DOHH2 (cell line): Measurements from ENCODE around the gene B4GALT2.

Experiments used
- H3F3A ChIP-seq: fragments of 200-600 bp; sonication (generic), shearing (Covaris generic); 2 replicates; pipeline ENCODE4 v1.6.0; 2016; ENCODE audit warnings: antibody characterized with exemption, mild to moderate bottlenecking; ENCODE audit not compliant: control insufficient read depth, insufficient read depth
- H3K27ac ChIP-seq: fragments of 200-600 bp; sonication (generic); 2 replicates; pipeline ENCODE4 v1.5.1; 2014; ENCODE audit warnings: low read depth, mild to moderate bottlenecking, low read length, moderate library complexity
- H3K27me3 ChIP-seq: fragments of 200-600 bp; sonication (generic); 2 replicates; pipeline ENCODE4 v1.6.1; 2014; ENCODE audit warnings: mild to moderate bottlenecking, low read length, mixed read lengths; ENCODE audit not compliant: control insufficient read depth
- H3K36me3 ChIP-seq: fragments of 200-600 bp; sonication (generic); 2 replicates; pipeline ENCODE4 v1.6.1; 2014; ENCODE audit warnings: mild to moderate bottlenecking, low read length, moderate library complexity, mixed read lengths; ENCODE audit not compliant: control insufficient read depth
- H3K4me1 ChIP-seq: fragments of 200-600 bp; sonication (generic); 2 replicates; pipeline ENCODE4 v1.6.1; 2014; ENCODE audit warnings: mild to moderate bottlenecking, low read length, mixed read lengths; ENCODE audit not compliant: control insufficient read depth
- H3K4me2 ChIP-seq: fragments of 200-600 bp; sonication (generic); 2 replicates; pipeline ENCODE4 v1.6.0; 2014; ENCODE audit warnings: mild to moderate bottlenecking, low read length, moderate library complexity
- H3K4me3 ChIP-seq: fragments of 200-600 bp; sonication (generic); 2 replicates; pipeline ENCODE4 v1.5.1; 2014; ENCODE audit warnings: mild to moderate bottlenecking, low read length, mixed read lengths
- H3K79me2 ChIP-seq: fragments of 200-600 bp; sonication (generic); 2 replicates; pipeline ENCODE4 v1.6.1; 2014; ENCODE audit warnings: mild to moderate bottlenecking, low read length, mixed read lengths; ENCODE audit not compliant: control insufficient read depth
- H3K9me2 ChIP-seq: fragments of 200-600 bp; sonication (generic); replicated peaks from 2 replicates; pipeline ENCODE4 v1.6.1; 2014; ENCODE audit warnings: mild to moderate bottlenecking, low read length, mixed read lengths; ENCODE audit not compliant: control insufficient read depth
- H3K9me3 ChIP-seq: fragments of 200-600 bp; sonication (generic); 2 replicates; pipeline ENCODE4 v1.6.1; 2014; ENCODE audit warnings: antibody characterized with exemption, low read length, mixed read lengths; ENCODE audit not compliant: control insufficient read depth, insufficient read depth
- H4K20me1 ChIP-seq: fragments of 200-600 bp; sonication (generic); 2 replicates; pipeline ENCODE4 v1.6.0; 2014; ENCODE audit warnings: low read depth, mild to moderate bottlenecking, antibody characterized with exemption, low read length, moderate library complexity; ENCODE audit not compliant: control insufficient read depth, insufficient read depth
- CTCF ChIP-seq: fragments of 200-600 bp; sonication (generic); IDR thresholded peaks from one replicate; pipeline ENCODE4 v1.5.1; 2014; ENCODE audit warnings: antibody characterized with exemption, mild to moderate bottlenecking, low read depth, low read length; ENCODE audit not compliant: poor library complexity, severe bottlenecking
- EZH2phosphoT487 ChIP-seq: fragments of 200-600 bp; sonication (generic); IDR thresholded peaks from 2 replicates; pipeline ENCODE4 v1.6.1; 2017; ENCODE audit warnings: borderline replicate concordance, mild to moderate bottlenecking, antibody characterized with exemption, low read length, moderate library complexity, mixed read lengths

B4GALT2 gene

GRCh38 chr1:43963890-43964289, 15.1 kb upstream of the B4GALT2 start:
- Histone ChIP-seq H3K9me2 (no peaks in the 10 kb centered on the region), H3K4me2 (no peak overlapping the region), H3K79me2 (no peaks in the 10 kb centered on the region), H3K4me3 (no peak overlapping the region), H3K4me1 (no peaks in the 10 kb centered on the region), H3F3A (no peaks in the 10 kb centered on the region; the same call in 1 of the 2 replicates), H3K27me3 (no peaks in the 10 kb centered on the region), H3K27ac (no peak overlapping the region), H4K20me1 (no peaks in the 10 kb centered on the region), H3K9me3 (no peaks in the 10 kb centered on the region), H3K36me3 (peaks cover 8% of the 10 kb centered on the region; the same call in 1 of the 2 replicates)
- TF ChIP-seq CTCF: no peak
- TF ChIP-seq EZH2phosphoT487: no peak

GRCh38 chr1:43965316-43965715, 13.7 kb upstream of the B4GALT2 start:
- Histone ChIP-seq H4K20me1 (no peaks in the 10 kb centered on the region), H3K9me2 (no peaks in the 10 kb centered on the region), H3K36me3 (peaks cover 10% of the 10 kb centered on the region; the same call in 1 of the 2 replicates), H3K9me3 (no peaks in the 10 kb centered on the region), H3K4me3 (no peak overlapping the region), H3F3A (no peaks in the 10 kb centered on the region; the same call in 1 of the 2 replicates), H3K79me2 (peaks cover 5% of the 10 kb centered on the region), H3K27me3 (no peaks in the 10 kb centered on the region), H3K4me2 (no peak overlapping the region), H3K27ac (no peak overlapping the region), H3K4me1 (peaks cover 4% of the 10 kb centered on the region)
- TF ChIP-seq CTCF (no peak), EZH2phosphoT487 (no peak)

DNA sequence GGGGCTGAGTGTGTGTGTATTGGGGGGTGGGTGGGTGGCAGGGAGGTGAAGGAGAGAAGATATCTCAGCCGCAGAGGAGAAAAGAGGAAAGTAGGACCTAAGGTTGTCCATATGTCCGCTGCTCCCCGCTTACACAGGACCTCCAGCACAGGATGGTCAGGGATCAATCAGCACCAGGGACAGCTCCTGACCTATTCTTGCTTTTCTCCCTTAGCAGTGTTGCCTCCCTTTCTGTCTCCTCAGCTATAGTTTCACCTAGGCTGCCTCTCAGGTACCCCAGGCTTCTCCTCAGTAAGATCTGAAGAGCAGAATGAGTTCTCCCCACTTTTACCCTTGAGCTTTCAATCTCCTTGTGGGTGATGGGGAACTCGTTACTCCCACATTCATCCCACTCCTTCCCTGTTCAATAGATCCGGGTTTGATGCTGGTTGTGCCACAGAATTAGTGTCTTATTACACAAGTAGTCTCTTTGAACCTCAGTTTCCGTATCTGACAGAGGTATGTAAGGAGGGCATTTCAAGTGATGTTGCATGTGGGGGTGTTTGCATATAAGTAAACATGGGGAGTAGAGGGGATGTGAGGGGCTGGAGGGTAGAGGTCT, 10.6 kb upstream of the B4GALT2 start:
- H3K4me3 ChIP-seq: no peak overlapping the region
- peaks cover 6% of the 10 kb centered on the region; the same call in 1 of the 2 replicates for H3F3A ChIP-seq
- H3K79me2 ChIP-seq: peaks cover 21% of the 10 kb centered on the region
- no peak overlapping the region for H3K27ac ChIP-seq
- H3K4me1 ChIP-seq: peaks cover 16% of the 10 kb centered on the region
- TF ChIP-seq EZH2phosphoT487: no peak
- no peak for TF ChIP-seq CTCF
- H4K20me1 ChIP-seq: no peaks in the 10 kb centered on the region
- no peak overlapping the region for H3K4me2 ChIP-seq
- H3K9me2 ChIP-seq: no peaks in the 10 kb centered on the region
- H3K36me3 ChIP-seq: peaks cover 30% of the 10 kb centered on the region
- no peaks in the 10 kb centered on the region for H3K9me3 ChIP-seq
- no peaks in the 10 kb centered on the region for H3K27me3 ChIP-seq
